Pulmonary artery endothelial cell (primary cell): ENCODE results near the gene CREG2. TPM values are rescaled to one million over a fixed set of nuclear protein-coding genes. Genes with fewer than 3 reads are reported as not detected.
"Not testable (repeated sequence)": the region's sequence is repeated elsewhere in the genome, so short reads cannot be mapped to it uniquely, and the experiment has no call there.

ENCODE experiments used
- DNase-seq: peaks from one replicate; pipeline ENCODE4 v3.0.0-alpha.2; 2011; ENCODE audit warnings: low read depth, low spot score
- total RNA-seq: library from RNA; depleted of rRNA; stranded (reverse); fragments of >200 nt; gene quantifications from 2 replicates; pipeline ENCODE4 v1.2.3, GENCODE V29; 2014

Gene CREG2
- total RNA-seq, 1 donor from 2014 or later: 1.6 TPM

DNA sequence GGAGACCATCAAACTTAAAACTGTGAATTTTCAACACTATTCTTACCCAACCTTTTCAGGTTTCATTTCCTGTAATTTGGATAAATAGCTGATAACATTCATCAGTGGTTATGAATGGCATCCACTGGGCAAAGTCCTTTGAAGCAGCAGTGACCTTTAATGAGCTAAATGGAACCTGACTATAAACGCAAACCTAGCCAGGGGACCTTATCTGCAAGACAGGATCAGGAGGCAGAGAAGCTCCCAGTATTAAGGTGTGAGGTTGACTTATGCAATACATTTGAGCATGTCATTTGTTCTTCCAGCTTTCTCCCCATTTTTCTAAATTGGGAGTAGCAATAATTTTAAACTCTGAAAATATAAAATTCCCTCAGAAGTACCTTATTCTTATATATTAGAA, 38.4 kb downstream of the CREG2 start:
- no peak for DNase-seq

- DNase-seq: no peak
These were observed 40.4 kb downstream of the CREG2 start for GRCh38 chr2:101346909-101347308.

DNA sequence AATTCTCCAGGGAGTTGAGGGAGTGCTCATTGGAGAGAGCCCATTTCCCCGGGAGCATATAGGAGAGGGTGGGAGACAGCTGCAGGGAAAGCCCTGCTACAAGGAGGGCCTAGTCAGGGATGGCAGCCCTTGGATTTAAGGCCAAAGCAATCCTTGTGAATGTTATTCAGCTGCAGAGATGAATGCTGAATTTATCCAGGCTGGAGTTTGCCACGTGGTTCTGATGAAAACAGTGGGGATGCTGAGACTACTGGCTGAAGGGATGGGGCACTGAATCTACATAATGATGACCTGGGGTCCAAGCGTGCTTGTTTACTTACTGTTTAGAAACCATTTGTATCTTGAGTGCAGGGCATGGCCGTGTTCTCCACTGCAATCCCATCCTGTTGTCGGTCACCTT, 43.2 kb downstream of the CREG2 start:
- DNase-seq: no peak

- DNase-seq: no peak
These were observed 44.7 kb downstream of the CREG2 start for GRCh38 chr2:101342625-101343008.

DNA sequence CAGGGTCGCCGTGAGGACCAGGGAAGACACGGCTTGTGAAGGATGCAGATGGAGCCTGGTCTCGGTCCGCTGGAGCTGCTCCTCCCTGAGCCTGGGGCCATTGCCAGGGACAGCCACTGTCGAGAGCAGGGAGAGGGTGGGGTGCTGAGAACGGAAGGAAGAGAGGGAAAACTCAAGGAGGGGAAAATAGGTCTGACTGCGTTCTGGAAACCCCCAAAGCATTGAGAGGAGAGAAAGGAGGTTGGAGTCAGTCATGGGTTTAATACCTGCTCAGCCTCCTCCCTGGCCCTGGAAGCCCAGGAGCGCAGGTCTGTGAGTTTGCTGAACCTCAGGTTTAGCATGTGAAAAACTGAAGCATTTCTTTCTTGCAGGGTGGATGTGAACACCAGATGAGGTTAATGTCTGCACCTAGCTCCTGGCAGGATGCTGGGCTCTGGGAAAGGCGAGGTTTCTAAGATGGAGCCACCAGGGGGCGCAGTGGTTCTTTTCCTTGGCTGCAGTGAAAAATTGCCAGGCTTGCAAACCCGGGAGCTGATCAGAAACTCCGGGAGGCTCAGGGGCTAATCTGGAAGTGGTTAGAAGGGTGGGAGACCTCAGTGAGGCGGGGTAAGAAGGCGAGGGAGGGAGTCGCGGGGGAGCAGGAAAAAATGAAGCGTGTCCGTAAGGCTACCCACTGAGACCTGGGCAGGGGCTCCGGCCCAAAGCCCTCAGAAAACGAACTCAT, 45.2 kb downstream of the CREG2 start:
- peak; percentile 36 for DNase-seq

DNA sequence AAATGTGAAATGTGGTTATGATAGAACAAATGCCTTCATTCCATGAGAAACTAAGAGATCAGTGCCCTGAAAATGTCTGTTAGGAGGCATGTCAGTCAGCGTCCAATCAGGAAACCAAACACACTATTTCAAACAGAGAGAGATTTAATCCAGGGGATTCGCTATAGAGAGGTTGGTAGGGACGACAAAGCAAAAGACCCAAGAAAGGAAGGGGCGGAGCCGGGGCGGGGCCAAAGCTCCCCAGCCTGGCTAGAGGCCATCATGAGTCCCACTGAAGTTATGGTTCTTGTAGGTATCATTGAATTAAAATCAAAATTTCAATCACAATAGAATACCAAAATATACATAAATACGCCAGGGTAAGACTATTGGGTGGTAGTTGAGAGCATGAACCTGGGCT, 45.9 kb downstream of the CREG2 start:
- DNase-seq: no peak

- DNase-seq: no peak
These were observed 47.2 kb downstream of the CREG2 start for GRCh38 chr2:101340141-101340551.

DNA sequence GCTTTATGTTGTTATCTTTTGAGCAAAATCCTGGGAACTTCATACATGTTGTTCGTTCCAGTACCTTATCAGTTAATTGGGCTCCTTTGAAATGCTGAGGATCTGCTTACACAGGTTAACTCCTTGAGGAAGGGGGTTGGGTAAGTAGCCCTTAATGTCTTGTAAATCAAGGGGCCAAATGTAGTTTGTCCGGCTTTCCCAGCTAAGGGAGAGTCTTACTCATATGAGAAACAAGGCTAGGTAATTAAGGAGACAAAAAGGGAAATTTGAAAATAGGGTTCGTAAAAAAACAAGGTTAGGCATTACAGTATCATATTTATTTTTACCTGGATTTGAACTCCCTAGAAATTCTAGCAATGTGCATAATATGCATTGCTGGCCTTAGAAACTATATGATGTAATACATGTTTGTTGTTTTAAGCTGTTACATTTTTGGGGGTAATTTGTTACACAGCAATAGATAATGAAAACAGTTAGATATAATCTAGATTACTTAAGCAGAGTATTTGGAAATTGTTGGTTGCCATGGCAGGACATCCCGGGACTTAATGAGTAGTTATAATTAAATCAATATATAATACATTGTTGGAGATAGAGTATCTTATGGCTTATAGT, 47.9 kb downstream of the CREG2 start:
- no peak for DNase-seq

- no peak for DNase-seq
These were observed 49.4 kb downstream of the CREG2 start for GRCh38 chr2:101337877-101338276.

DNA sequence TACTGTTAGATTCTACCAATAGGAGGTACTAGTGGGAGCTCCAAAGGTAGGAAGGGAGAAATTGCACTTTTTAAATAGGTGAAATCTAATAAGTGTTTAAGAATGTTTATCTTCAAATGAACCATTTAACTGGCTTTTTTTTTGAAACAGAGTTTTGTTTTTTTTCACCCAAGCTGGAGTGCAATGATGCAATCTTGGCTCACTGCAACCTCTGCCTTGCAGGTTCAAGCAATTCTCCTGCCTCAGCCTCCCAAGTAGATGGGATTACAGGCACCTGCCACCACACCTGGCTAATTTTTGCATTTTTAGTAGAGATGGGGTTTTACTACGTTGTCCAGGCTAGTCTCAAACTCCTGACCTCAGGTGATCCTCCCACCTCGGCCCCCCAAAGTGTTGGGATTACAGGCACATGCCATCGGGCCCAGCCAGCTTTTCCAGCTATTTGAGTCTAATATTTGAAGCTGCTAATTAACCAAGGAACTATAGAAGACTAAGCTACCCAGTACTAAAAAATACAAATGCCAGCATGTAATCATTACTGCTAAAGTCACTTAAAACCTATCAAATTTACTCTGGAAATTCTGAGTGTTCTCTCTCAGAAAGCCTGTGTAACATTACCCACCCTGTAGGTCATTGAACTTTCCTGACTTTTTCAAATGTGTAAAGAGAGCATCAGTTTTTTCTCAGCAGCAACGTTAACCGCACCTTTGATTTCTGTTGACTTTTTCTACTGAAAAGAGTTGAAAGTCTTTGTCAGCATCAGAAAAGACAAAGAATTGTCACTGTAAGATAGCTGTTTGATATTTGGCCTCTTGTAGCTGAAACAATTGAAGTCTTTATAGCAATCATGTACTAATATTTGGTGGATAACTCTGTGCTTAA, 54.2 kb downstream of the CREG2 start:
- no peak for DNase-seq

GRCh38 chr2:101331202-101331601, 56.1 kb downstream of the CREG2 start:
- no peak for DNase-seq

DNA sequence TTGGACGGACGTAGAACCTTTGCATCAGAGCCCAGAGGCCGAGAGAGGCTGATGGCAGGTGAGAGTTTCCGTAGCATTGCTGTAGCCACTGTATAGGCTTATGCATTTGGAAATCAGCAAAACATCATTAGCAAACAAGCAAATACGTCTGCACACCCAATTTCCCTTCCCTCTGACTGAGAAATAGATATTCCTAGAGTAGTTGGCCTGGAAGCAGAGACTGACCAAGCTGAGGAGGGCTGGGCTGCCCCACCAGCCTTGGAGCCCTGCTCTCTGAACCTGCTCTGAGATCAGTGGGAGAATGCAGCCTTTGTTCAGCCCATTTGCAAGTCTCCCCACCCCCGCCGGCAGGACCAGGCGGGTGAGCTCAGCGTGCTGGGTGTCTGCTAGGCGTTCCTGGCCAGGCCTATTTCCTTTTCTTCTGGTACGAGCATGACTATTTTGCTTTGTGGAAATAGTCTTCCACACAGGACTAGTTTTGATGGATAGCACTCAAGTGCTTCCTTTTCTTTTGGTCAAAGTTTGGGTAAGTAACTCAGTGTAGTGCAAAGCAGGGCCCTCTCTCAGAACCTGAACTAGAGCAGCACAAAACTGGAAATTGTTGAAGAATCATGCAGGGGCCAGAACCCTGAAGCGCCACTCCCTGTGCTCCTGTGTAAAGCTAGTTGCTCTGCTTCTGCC, 56.9 kb downstream of the CREG2 start:
- peak; percentile 49 for DNase-seq

GRCh38 chr2:101329026-101329425, 58.3 kb downstream of the CREG2 start:
- DNase-seq: no peak

GRCh38 chr2:101328474-101329007, 58.8 kb downstream of the CREG2 start:
- DNase-seq: peak; percentile 94

GRCh38 chr2:101327863-101328394, 59.4 kb downstream of the CREG2 start:
- no peak for DNase-seq

DNA sequence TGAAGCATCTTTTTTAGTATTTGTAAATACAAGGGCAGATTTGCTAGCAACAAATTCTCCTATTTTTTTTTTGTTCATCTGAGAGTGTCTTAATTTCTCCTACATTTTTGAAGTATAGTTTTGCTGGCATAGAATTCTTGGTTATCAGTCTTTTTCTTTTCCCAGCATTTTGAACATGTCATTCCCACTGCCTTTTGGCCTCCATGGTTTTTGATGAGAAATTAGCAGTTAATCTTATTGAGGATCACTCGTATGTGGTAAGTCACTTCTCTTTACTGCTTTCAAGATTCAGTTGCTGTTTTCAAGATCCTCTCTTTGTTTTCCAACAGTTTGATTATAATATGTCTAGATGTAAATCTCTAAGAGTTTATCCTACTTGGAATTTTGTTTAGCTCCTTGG, 61.9 kb downstream of the CREG2 start:
- no peak for DNase-seq

- not testable (repeated sequence) for DNase-seq
These were observed 70.7 kb downstream of the CREG2 start for GRCh38 chr2:101316568-101316967.

GRCh38 chr2:101311696-101312017, 75.6 kb downstream of the CREG2 start:
- no peak for DNase-seq

- no peak for DNase-seq
These were observed 76.2 kb downstream of the CREG2 start for GRCh38 chr2:101310834-101311695.

GRCh38 chr2:101310090-101310833, 77.0 kb downstream of the CREG2 start:
- no peak for DNase-seq
